Gastrocnemius medialis (tissue), 4 donors: Measurements from ENCODE around the gene PSMB3. TPM values are rescaled to one million over a fixed set of nuclear protein-coding genes. Genes with fewer than 3 reads are reported as not detected.

Source experiments
- ATAC-seq, 2 donors: fragments of 150-250 bp; one replicate each; pipeline ENCODE4 v1.9.1; 2016
- DNase-seq, 2 donors: peaks; one replicate each; pipeline ENCODE4 v3.0.0-alpha.2; 2019
- H3K27ac ChIP-seq, 4 donors: fragments of 200-600 bp; sonication (generic); 1 replicate in 1 of 4; 2 replicates in 3 of 4; pipeline ENCODE4 v1.5.1; 2016 to 2018; ENCODE audit warnings: mild to moderate bottlenecking in 2 of 4, moderate library complexity in 1 of 4
- H3K27me3 ChIP-seq, 3 donors: fragments of 200-600 bp; sonication (generic) in 2 of 3; 1 replicate in 1 of 3; 2 replicates in 2 of 3; pipeline versions ENCODE4 v1.5.1 to v1.6.0; 2016 to 2019; ENCODE audit warnings: mild to moderate bottlenecking in 1 of 3, moderate library complexity in 1 of 3
- H3K36me3 ChIP-seq, 2 donors: fragments of 200-600 bp; sonication (generic) in 1 of 2; one replicate each; pipeline ENCODE4 v1.5.1; 2017 to 2018
- H3K4me1 ChIP-seq, 2 donors: fragments of 200-600 bp; sonication (generic) in 1 of 2; one replicate each; pipeline ENCODE4 v1.5.1; 2016 to 2017; ENCODE audit warnings: mild to moderate bottlenecking in 2 of 2
- H3K4me3 ChIP-seq, 4 donors: fragments of 200-600 bp; sonication (generic) in 3 of 4; 1 replicate in 1 of 4; 2 replicates in 3 of 4; pipeline ENCODE4 v1.5.1; 2016 to 2019; ENCODE audit warnings: mild to moderate bottlenecking in 2 of 4
- H3K9me3 ChIP-seq, 3 donors: fragments of 200-600 bp; sonication (generic) in 2 of 3; 1 replicate in 1 of 3; 2 replicates in 2 of 3; pipeline ENCODE4 v1.5.1; 2016 to 2019
- POLR2A ChIP-seq, 2 donors: fragments of 450-650 bp; IDR thresholded peaks; one replicate each; pipeline ENCODE4 v1.6.1; 2017; ENCODE audit warnings: antibody characterized with exemption in 2 of 2, mild to moderate bottlenecking in 2 of 2, moderate library complexity in 2 of 2
- in situ Hi-C, 4 donors: fragments of 200-750 bp; cut with MboI; loops; one replicate each; pipeline versions ENCODE4 v1.15.0 to v1.8.0; 2017; ENCODE audit warnings: low sequenced_read_pairs in 4 of 4
- intact Hi-C: fragments of 100-400 bp; cut with DNase I; formaldehyde crosslinking; loops from one replicate; pipeline ENCODE4 v1.15.1; 2023; ENCODE audit warnings: low total_unique reads
- total RNA-seq, 4 donors: library from RNA; depleted of rRNA; stranded (reverse); fragments of >200 nt; gene quantifications; one replicate each; pipeline versions ENCODE4 v1.1.0 to v1.2.3, GENCODE V29; 2016
- TF ChIP-seq, protein P1 (sequence below), 5 experiments: fragments of 450-650 bp in 3 of 5; fragments of 200-600 bp in 2 of 5; sonication (generic) in 2 of 5; IDR thresholded peaks in 4 of 5; conservative IDR thresholded peaks in 1 of 5; 1 replicate in 4 of 5; 2 replicates in 1 of 5; pipeline ENCODE4 v1.5.1; 2016 to 2019; ENCODE audit warnings: antibody characterized with exemption in 5 of 5, mild to moderate bottlenecking in 3 of 5, moderate library complexity in 3 of 5

PSMB3 gene
- total RNA-seq, 4 donors from 2014 or later = 211 to 334 (median 280) TPM

DNA sequence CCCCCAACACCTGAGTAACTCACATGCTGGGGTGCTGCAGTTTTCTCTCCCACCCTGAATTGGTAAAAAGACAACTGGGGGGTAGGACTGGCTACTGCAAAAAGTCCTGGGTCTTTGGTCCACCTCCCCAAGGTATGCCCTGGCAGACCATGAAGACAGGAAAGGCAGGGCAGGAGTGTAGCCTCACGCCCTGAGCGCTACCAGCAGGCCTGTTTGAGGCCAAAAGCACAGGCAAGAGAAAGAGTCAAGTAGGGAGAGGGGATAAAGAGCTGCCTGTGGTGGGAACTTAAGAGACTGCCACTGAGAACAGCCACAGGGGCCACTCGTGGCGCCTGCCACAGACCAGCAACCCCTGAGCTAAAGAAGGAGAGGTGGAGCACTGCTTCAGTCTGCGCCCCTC lies 13.8 kb downstream of the PSMB3 start:
- no peaks in the 10 kb centered on the region for H3K4me1 ChIP-seq
- H3K27me3 ChIP-seq = no peaks in the 10 kb centered on the region
- no peak for TF ChIP-seq POLR2A (IDR thresholded peaks at IDR 0.05)
- TF ChIP-seq, protein P1, sequence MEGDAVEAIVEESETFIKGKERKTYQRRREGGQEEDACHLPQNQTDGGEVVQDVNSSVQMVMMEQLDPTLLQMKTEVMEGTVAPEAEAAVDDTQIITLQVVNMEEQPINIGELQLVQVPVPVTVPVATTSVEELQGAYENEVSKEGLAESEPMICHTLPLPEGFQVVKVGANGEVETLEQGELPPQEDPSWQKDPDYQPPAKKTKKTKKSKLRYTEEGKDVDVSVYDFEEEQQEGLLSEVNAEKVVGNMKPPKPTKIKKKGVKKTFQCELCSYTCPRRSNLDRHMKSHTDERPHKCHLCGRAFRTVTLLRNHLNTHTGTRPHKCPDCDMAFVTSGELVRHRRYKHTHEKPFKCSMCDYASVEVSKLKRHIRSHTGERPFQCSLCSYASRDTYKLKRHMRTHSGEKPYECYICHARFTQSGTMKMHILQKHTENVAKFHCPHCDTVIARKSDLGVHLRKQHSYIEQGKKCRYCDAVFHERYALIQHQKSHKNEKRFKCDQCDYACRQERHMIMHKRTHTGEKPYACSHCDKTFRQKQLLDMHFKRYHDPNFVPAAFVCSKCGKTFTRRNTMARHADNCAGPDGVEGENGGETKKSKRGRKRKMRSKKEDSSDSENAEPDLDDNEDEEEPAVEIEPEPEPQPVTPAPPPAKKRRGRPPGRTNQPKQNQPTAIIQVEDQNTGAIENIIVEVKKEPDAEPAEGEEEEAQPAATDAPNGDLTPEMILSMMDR (IDR thresholded peaks at IDR 0.05 in 4 of 5, conservative IDR thresholded peaks at IDR 0.05 in 1 of 5) = no peak
- in situ Hi-C loops = no loop called here
- no peak overlapping the region for H3K27ac ChIP-seq
- intact Hi-C loops = no loop called here
- ATAC-seq (no peak), DNase-seq (no peak)
- no peaks in the 10 kb centered on the region for H3K9me3 ChIP-seq
- H3K36me3 ChIP-seq = peaks cover 0 to 86% of the 10 kb centered on the region in 2 donors
- no peak overlapping the region for H3K4me3 ChIP-seq

DNA sequence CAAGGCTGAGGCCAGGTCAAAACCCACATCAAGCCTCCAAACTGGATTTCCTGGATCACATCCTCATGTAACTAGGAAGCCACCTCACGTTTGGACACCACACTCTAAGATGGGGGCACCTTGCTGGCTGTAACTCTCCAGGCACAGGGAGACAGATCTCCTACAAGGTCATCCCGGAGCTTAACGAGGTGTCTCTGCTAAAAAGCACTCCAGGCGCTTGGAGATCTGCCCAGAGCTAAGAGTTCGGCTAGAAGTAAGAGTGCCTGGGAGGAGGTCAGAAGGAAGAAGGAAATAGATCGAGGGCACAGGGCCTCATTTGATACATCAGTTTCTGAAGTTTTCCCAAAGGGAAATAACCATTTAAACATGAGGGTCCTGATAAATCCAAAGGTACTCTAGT lies 15.9 kb downstream of the PSMB3 start:
- no peaks in the 10 kb centered on the region for H3K4me1 ChIP-seq
- H3K27me3 ChIP-seq = no peaks in the 10 kb centered on the region
- H3K9me3 ChIP-seq = no peaks in the 10 kb centered on the region
- TF ChIP-seq POLR2A (IDR thresholded peaks at IDR 0.05) = no peak
- TF ChIP-seq, protein P1 (IDR thresholded peaks at IDR 0.05 in 4 of 5, conservative IDR thresholded peaks at IDR 0.05 in 1 of 5) = no peak
- no peak overlapping the region for H3K4me3 ChIP-seq
- H3K27ac ChIP-seq = no peak overlapping the region
- peaks cover 0 to 91% of the 10 kb centered on the region in 2 donors for H3K36me3 ChIP-seq
- intact Hi-C loops = no loop called here
- DNase-seq = no peak
- in situ Hi-C loops = no loop called here
- no peak for ATAC-seq

DNA sequence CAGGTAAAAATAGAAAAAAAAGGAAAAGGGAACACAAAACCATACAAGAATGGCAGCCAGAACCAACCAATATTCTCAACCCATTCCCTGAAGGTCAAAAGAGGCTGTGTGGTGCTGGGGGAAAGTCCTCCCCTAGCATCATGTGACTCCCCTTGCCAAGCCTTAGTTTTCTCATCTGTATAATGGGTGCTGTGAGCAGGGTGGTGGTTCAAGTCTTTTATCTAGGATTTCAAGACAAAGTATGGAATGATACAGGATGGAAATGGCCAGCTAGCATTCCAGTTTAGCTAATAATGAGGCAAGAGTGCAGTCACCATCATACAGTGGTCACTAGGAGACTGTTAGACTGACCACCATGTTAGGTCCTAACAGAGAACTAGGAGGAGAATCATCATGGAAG lies 20.7 kb downstream of the PSMB3 start:
- ATAC-seq (no peak), DNase-seq (no peak)
- Histone ChIP-seq H3K4me3 (no peak overlapping the region), H3K27me3 (no peaks in the 10 kb centered on the region), H3K36me3 (peaks cover 5 to 95% of the 10 kb centered on the region in 2 donors), H3K9me3 (no peaks in the 10 kb centered on the region), H3K27ac (no peak overlapping the region), H3K4me1 (no peaks in the 10 kb centered on the region)
- TF ChIP-seq, protein P1 (IDR thresholded peaks at IDR 0.05 in 4 of 5, conservative IDR thresholded peaks at IDR 0.05 in 1 of 5) = no peak
- TF ChIP-seq POLR2A (IDR thresholded peaks at IDR 0.05) = no peak
- in situ Hi-C loops = no loop called here
- intact Hi-C loops = no loop called here

DNA sequence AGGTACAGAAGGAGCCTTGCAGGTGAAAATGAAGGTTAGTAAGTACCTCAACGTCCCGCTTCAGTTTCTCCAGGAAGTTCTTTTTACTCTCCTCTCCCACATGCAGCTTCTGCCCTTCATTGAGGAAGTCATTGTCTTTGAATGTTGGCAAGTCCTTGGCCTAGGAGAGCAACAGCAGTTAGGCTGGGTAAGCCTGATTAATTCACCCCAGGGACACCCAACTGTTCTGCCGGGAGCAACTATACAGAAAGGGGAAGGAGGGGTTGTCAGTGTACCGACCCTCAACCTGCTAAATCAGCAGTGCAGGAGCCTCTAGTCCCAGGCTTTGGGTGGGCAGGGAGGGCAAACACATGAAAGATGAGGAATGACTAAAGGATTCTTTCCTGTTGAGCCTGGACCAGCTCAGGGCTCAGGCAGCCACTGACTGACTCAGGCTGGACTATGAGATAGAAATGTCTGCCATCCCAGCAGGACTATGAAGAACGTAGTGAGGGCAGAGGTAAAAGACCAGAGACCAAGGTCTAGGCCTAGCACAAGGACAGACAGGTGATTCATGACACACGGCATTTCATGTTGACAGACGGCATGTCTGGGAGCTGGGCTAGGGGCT lies 25.2 kb downstream of the PSMB3 start:
- DNase-seq = no peak
- ATAC-seq = no peak
- Histone ChIP-seq H3K4me1 (no peaks in the 10 kb centered on the region), H3K27ac (no peak overlapping the region), H3K9me3 (no peaks in the 10 kb centered on the region), H3K36me3 (peaks cover 5 to 99% of the 10 kb centered on the region in 2 donors), H3K4me3 (no peak overlapping the region), H3K27me3 (no peaks in the 10 kb centered on the region)
- in situ Hi-C loops = no loop called here
- intact Hi-C loops = no loop called here
- TF ChIP-seq, protein P1 (IDR thresholded peaks at IDR 0.05 in 4 of 5, conservative IDR thresholded peaks at IDR 0.05 in 1 of 5) = no peak
- no peak for TF ChIP-seq POLR2A (IDR thresholded peaks at IDR 0.05)
